H1 (cell line): ENCODE measurements around the gene TBC1D2. TPM values are rescaled to one million over a fixed set of nuclear protein-coding genes. Genes with fewer than 3 reads are reported as not detected.

Experiments
- CTCF ChIA-PET: fragments of 300-600 bp; sonication (Branson Sonifier 250); formaldehyde crosslinking; loops from one replicate; lab custom pipeline; 2021; ENCODE audit not compliant: partially characterized antibody; lab: Charles Lee
- POLR2A ChIA-PET: fragments of 300-600 bp; sonication (Branson Sonifier 250); formaldehyde crosslinking; loops from one replicate; lab custom pipeline; 2021; ENCODE audit warnings: inconsistent platforms; ENCODE audit not compliant: partially characterized antibody; lab: Charles Lee
- DNase-seq, 2 experiments: peaks; one replicate each; pipeline versions ENCODE4 v3.0.0 to v3.0.0-alpha.2; 2010 to 2022; ENCODE audit warnings: low spot score in 2 of 2, low read depth in 1 of 2, mixed read lengths in 1 of 2
- FAIRE-seq: peaks from 2 replicates; lab custom pipeline; 2011; peaks lifted over from hg19 to GRCh38; lab: Jason Lieb, UNC
- H2AFZ ChIP-seq: 2 replicates; pipeline ENCODE4 v1.8.1; 2012; ENCODE audit warnings: low read length, inconsistent platforms
- H2AK5ac ChIP-seq: 2 replicates; pipeline ENCODE4 v1.6.1; 2013; ENCODE audit warnings: low read depth, low read length
- H2BK120ac ChIP-seq: replicated peaks from 2 replicates; pipeline ENCODE3; 2013; ENCODE audit warnings: low read depth, low read length, inconsistent platforms
- H2BK12ac ChIP-seq: 2 replicates; pipeline ENCODE4 v1.6.1; 2013; ENCODE audit warnings: low read depth, low read length
- H2BK15ac ChIP-seq: 2 replicates; pipeline ENCODE4 v1.6.1; 2013; ENCODE audit warnings: low read length
- H2BK20ac ChIP-seq: 2 replicates; pipeline ENCODE4 v1.6.1; 2013; ENCODE audit warnings: low read length
- H2BK5ac ChIP-seq: 2 replicates; pipeline ENCODE4 v1.6.1; 2013; ENCODE audit warnings: low read depth, low read length
- H3K14ac ChIP-seq: 2 replicates; pipeline ENCODE4 v1.6.1; 2013; ENCODE audit warnings: inconsistent platforms; ENCODE audit not compliant: insufficient read length
- H3K18ac ChIP-seq: 2 replicates; pipeline ENCODE4 v1.6.1; 2013; ENCODE audit warnings: low read length; ENCODE audit errors: extremely low read depth
- H3K23ac ChIP-seq: 2 replicates; pipeline ENCODE4 v1.6.1; 2013; ENCODE audit warnings: inconsistent platforms; ENCODE audit not compliant: insufficient read length
- H3K23me2 ChIP-seq: 2 replicates; pipeline ENCODE4 v1.6.1; 2013; ENCODE audit warnings: low read depth, low read length
- H3K27ac ChIP-seq: 2 replicates; pipeline ENCODE4 v1.6.1; 2011; ENCODE audit warnings: low read depth, low read length, inconsistent platforms
- H3K27me3 ChIP-seq, 4 experiments: replicated peaks in 1 of 4; 1 replicate in 1 of 4; 2 replicates in 3 of 4; pipeline versions ENCODE4 v1.6.1 to v1.8.1; 2011 to 2013; ENCODE audit warnings: low read length in 3 of 4, mild to moderate bottlenecking in 3 of 4, inconsistent platforms in 2 of 4, mixed read lengths in 2 of 4, moderate library complexity in 1 of 4; ENCODE audit not compliant: control insufficient read depth in 3 of 4, insufficient read depth in 3 of 4; ENCODE audit errors: extremely low read depth in 1 of 4
- H3K36me3 ChIP-seq, 4 experiments: 2 replicates each; pipeline versions ENCODE4 v1.6.1 to v1.8.1; 2011 to 2013; ENCODE audit warnings: mild to moderate bottlenecking in 4 of 4, low read length in 3 of 4, moderate library complexity in 2 of 4, control low read depth in 1 of 4, inconsistent platforms in 1 of 4; ENCODE audit not compliant: insufficient read depth in 4 of 4, control insufficient read depth in 2 of 4
- H3K4ac ChIP-seq: replicated peaks from 2 replicates; pipeline ENCODE3; 2013; ENCODE audit warnings: low read length, low read depth, mixed read lengths, inconsistent platforms; ENCODE audit not compliant: insufficient read length
- H3K4me1 ChIP-seq, 4 experiments: replicated peaks in 1 of 4; 1 replicate in 1 of 4; 2 replicates in 3 of 4; pipeline versions ENCODE4 v1.6.1 to v1.8.1; 2011 to 2013; ENCODE audit warnings: low read length in 3 of 4, inconsistent platforms in 2 of 4, mixed read lengths in 1 of 4; ENCODE audit not compliant: insufficient read depth in 4 of 4, control insufficient read depth in 3 of 4
- H3K4me2 ChIP-seq, 2 experiments: 2 replicates each; pipeline versions ENCODE4 v1.6.1 to v1.8.1; 2011 to 2013; ENCODE audit warnings: low read depth in 2 of 2, low read length in 2 of 2, control low read depth in 1 of 2, inconsistent platforms in 1 of 2, mild to moderate bottlenecking in 1 of 2; ENCODE audit not compliant: insufficient read depth in 1 of 2
- H3K4me3 ChIP-seq, 4 experiments: fragments of 200-600, 300-600 bp in 1 of 4; sonication (generic), shearing (Covaris generic), sonication (Bioruptor Twin) in 1 of 4; 2 replicates each; pipeline versions ENCODE4 v1.5.1 to v1.8.1; 2011 to 2016; ENCODE audit warnings: low read length in 4 of 4, low read depth in 3 of 4, control low read depth in 2 of 4, inconsistent platforms in 2 of 4, mild to moderate bottlenecking in 2 of 4, mixed read lengths in 1 of 4, moderate library complexity in 1 of 4; ENCODE audit not compliant: insufficient read depth in 2 of 4; ENCODE audit errors: extremely low read depth in 1 of 4
- H3K56ac ChIP-seq: replicated peaks from 2 replicates; pipeline ENCODE3; 2013; ENCODE audit warnings: low read depth, mild to moderate bottlenecking, mixed read lengths, low read length, inconsistent platforms; ENCODE audit not compliant: insufficient read length
- H3K79me1 ChIP-seq: 2 replicates; pipeline ENCODE4 v1.6.1; 2013; ENCODE audit warnings: low read depth, low read length, control low read depth
- H3K79me2 ChIP-seq, 2 experiments: 2 replicates each; pipeline versions ENCODE4 v1.6.1 to v1.8.1; 2012 to 2013; ENCODE audit warnings: low read length in 2 of 2, mild to moderate bottlenecking in 2 of 2, inconsistent platforms in 1 of 2; ENCODE audit not compliant: insufficient read depth in 2 of 2, control insufficient read depth in 1 of 2
- H3K9ac ChIP-seq, 4 experiments: replicated peaks in 1 of 4; 1 replicate in 1 of 4; 2 replicates in 3 of 4; pipeline versions ENCODE4 v1.6.1 to v1.8.1; 2011 to 2013; ENCODE audit warnings: low read depth in 3 of 4, low read length in 3 of 4, control low read depth in 2 of 4, mild to moderate bottlenecking in 2 of 4, moderate library complexity in 2 of 4, inconsistent platforms in 1 of 4; ENCODE audit errors: extremely low read depth in 1 of 4
- H3K9me3 ChIP-seq, 2 experiments: 2 replicates each; pipeline versions ENCODE4 v1.6.1 to v1.8.1; 2012 to 2013; ENCODE audit warnings: mild to moderate bottlenecking in 2 of 2, moderate library complexity in 2 of 2, control low read depth in 1 of 2, inconsistent platforms in 1 of 2, low read depth in 1 of 2, low read length in 1 of 2, mixed read lengths in 1 of 2; ENCODE audit not compliant: insufficient read depth in 2 of 2
- H4K20me1 ChIP-seq, 2 experiments: replicated peaks in 1 of 2; 2 replicates each; pipeline versions ENCODE3 to v1.8.1; 2011 to 2013; ENCODE audit warnings: inconsistent platforms in 2 of 2, low read length in 2 of 2, mild to moderate bottlenecking in 1 of 2; ENCODE audit not compliant: insufficient read depth in 2 of 2, control insufficient read depth in 1 of 2
- H4K5ac ChIP-seq: 2 replicates; pipeline ENCODE4 v1.6.1; 2013; ENCODE audit warnings: low read length, low read depth, mixed read lengths, inconsistent platforms; ENCODE audit not compliant: insufficient read length
- H4K8ac ChIP-seq: 2 replicates; pipeline ENCODE4 v1.8.0; 2013; ENCODE audit warnings: mild to moderate bottlenecking, moderate library complexity, low read length, inconsistent platforms; ENCODE audit not compliant: insufficient read depth; ENCODE audit errors: extremely low read depth
- H4K91ac ChIP-seq: replicated peaks from 2 replicates; pipeline ENCODE3; 2013; ENCODE audit warnings: low read length, mixed read lengths, inconsistent platforms; ENCODE audit not compliant: insufficient read length
- CHD2 ChIP-seq: IDR thresholded peaks from 2 replicates; pipeline ENCODE4 v1.6.1; 2012; ENCODE audit warnings: low read length, improper control_type of control experiment
- EGR1 ChIP-seq: IDR thresholded peaks from 2 replicates; pipeline ENCODE4 v1.6.1; 2011; ENCODE audit warnings: low read depth, low read length, borderline replicate concordance
- HDAC6 ChIP-seq: IDR thresholded peaks from one replicate; pipeline ENCODE4 v1.7.1; 2012; ENCODE audit warnings: low read depth, mild to moderate bottlenecking, inconsistent platforms, low read length, moderate library complexity
- KDM4A ChIP-seq: IDR thresholded peaks from one replicate; pipeline ENCODE4 v1.7.1; 2012; ENCODE audit warnings: low read depth, mild to moderate bottlenecking, moderate library complexity, low read length, inconsistent platforms; ENCODE audit not compliant: severe bottlenecking
- PHF8 ChIP-seq: fragments of 200-600 bp; sonication (generic); conservative IDR thresholded peaks from 2 replicates; pipeline ENCODE4 v1.7.1; 2012; ENCODE audit warnings: low read depth, mild to moderate bottlenecking, inconsistent platforms, low read length, moderate library complexity
- RAD21 ChIP-seq, 2 experiments: IDR thresholded peaks in 1 of 2; conservative IDR thresholded peaks in 1 of 2; 2 replicates each; pipeline ENCODE4 v1.6.1; 2011; ENCODE audit warnings: low read depth in 2 of 2, low read length in 2 of 2, improper control_type of control experiment in 1 of 2, inconsistent platforms in 1 of 2, mild to moderate bottlenecking in 1 of 2, moderate library complexity in 1 of 2
- SIN3A ChIP-seq, 2 experiments: IDR thresholded peaks in 1 of 2; conservative IDR thresholded peaks in 1 of 2; 2 replicates each; pipeline ENCODE4 v1.6.1; 2011 to 2012; ENCODE audit warnings: low read length in 2 of 2, improper control_type of control experiment in 1 of 2, low read depth in 1 of 2, mild to moderate bottlenecking in 1 of 2
- TAF1 ChIP-seq: IDR thresholded peaks from 2 replicates; pipeline ENCODE4 v1.6.1; 2011; ENCODE audit warnings: mild to moderate bottlenecking, low read depth, low read length
- TAF7 ChIP-seq: optimal IDR thresholded peaks from 2 replicates; pipeline ENCODE3; 2011; ENCODE audit warnings: low read depth, mild to moderate bottlenecking, inconsistent platforms, low read length, moderate library complexity, borderline replicate concordance
- WGBS, 2 experiments: shearing (Covaris generic) in 1 of 2; methylation state at CpG; one replicate each; pipeline versions ENCODE4 v1.1.6 to v1.1.7; 2013 to 2015; ENCODE audit warnings: low lambda C conversion rate in 2 of 2, mixed read lengths in 2 of 2, inconsistent platforms in 1 of 2, low coverage in 1 of 2, missing lambda C conversion rate in 1 of 2; ENCODE audit not compliant: insufficient replicate concordance in 2 of 2, insufficient coverage in 1 of 2, insufficient read length in 1 of 2; ENCODE audit errors: extremely low coverage in 1 of 2, missing lambda C conversion rate in 1 of 2; 5-methylcytosine and 5-hydroxymethylcytosine counted together
- polyA plus RNA-seq, 7 experiments: library from polyadenylated mRNA; depleted of rRNA in 3 of 7; stranded (reverse) in 5 of 7; unstranded in 2 of 7; fragments of >200 nt in 5 of 7; fragments of 200-250 nt in 2 of 7; gene quantifications; 1 replicate in 5 of 7; 2 replicates in 1 of 7; 4 replicates in 1 of 7; pipeline versions ENCODE4 v1.2.1 to v1.2.3, GENCODE V29; 2011 to 2013; ENCODE audit warnings: missing spikeins in 2 of 7, mixed read lengths in 2 of 7
- total RNA-seq: library from RNA; stranded (reverse); fragmentation: NEBNext Ultra II Directional; extraction: Animal tissue kit (Norgen Biotek cat#: 25700); gene quantifications from 2 replicates; pipeline ENCODE4 v1.2.1, GENCODE V29; 2021

The TBC1D2 gene
- total and polyA plus RNA-seq, 2 of the 8 experiments (the other 6 are each of a cell fraction or from before 2014, with no cell fraction given): 7.4 TPM

GRCh38 chr9:98202252-98202651 is 53.2 kb downstream of the TBC1D2 start:
- no peak for FAIRE-seq
- Histone ChIP-seq H2BK120ac (no peak overlapping the region), H3K4me3 (no peak overlapping the region), H2AK5ac (no peak overlapping the region), H3K4ac (no peak overlapping the region), H3K56ac (no peak overlapping the region), H3K27me3 (no peaks in the 10 kb centered on the region), H3K36me3 (no peaks in the 10 kb centered on the region), H3K79me1 (no peaks in the 10 kb centered on the region), H3K4me2 (no peak overlapping the region), H2AFZ (no peak overlapping the region), H4K20me1 (no peaks in the 10 kb centered on the region), H4K91ac (no peak overlapping the region), H4K5ac (no peak overlapping the region), H3K27ac (no peak overlapping the region), H3K14ac (no peak overlapping the region), H2BK15ac (no peak overlapping the region), H3K18ac (no peak overlapping the region), H3K23me2 (no peaks in the 10 kb centered on the region), H2BK12ac (no peak overlapping the region), H2BK5ac (no peak overlapping the region), H3K79me2 (no peaks in the 10 kb centered on the region), H4K8ac (no peak overlapping the region), H3K4me1 (peaks cover 0 to 10% (median 6%) of the 10 kb centered on the region in 4 experiments; a peak in 6 of 7 replicates), H3K9ac (no peak overlapping the region), H3K23ac (no peak overlapping the region), H3K9me3 (no peaks in the 10 kb centered on the region), H2BK20ac (0 out of 2 replicates have a peak overlapping the region, but pooled peaks have one; percentile 8)
- 88% methylated on average over 5 of the region's 5 CpGs; no CpG with 5 or more reads in 1 of the 2 experiments for WGBS, 2 experiments
- ChIA-PET POLR2A (no interaction called here), CTCF (interaction anchor here (0.5 to 8.3 kb wide), 6 partner anchors 14 to 1935 kb away, joined by 3 to 62 read pairs (median 4); partner anchors contain the start of gene TBC1D2)
- DNase-seq: no peak
- TF ChIP-seq TAF7 (no peak), HDAC6 (no peak), CHD2 (no peak), KDM4A (no peak), EGR1 (no peak), PHF8 (no peak), TAF1 (no peak), SIN3A (conservative IDR thresholded peaks at IDR 0.05 in 1 of 2, IDR thresholded peaks at IDR 0.05 in 1 of 2; ENCODE audit: low read depth in 1 of 2, low read length in 2 of 2) (no peak), RAD21 (IDR thresholded peaks at IDR 0.05 in 1 of 2, conservative IDR thresholded peaks at IDR 0.05 in 1 of 2; ENCODE audit: low read depth in 2 of 2, low read length in 2 of 2) (no peak)
